ENCODE measurements around the gene RBM8A.

The RBM8A gene

GRCh38 chr1:145912128-145912641, 15.1 kb downstream of the RBM8A start:
- no peak for DNase-seq

GRCh38 chr1:145908653-145909052, 18.6 kb downstream of the RBM8A start:
- no peak for DNase-seq

GRCh38 chr1:145906954-145907753, 20.1 kb downstream of the RBM8A start:
- no peak for DNase-seq

DNA sequence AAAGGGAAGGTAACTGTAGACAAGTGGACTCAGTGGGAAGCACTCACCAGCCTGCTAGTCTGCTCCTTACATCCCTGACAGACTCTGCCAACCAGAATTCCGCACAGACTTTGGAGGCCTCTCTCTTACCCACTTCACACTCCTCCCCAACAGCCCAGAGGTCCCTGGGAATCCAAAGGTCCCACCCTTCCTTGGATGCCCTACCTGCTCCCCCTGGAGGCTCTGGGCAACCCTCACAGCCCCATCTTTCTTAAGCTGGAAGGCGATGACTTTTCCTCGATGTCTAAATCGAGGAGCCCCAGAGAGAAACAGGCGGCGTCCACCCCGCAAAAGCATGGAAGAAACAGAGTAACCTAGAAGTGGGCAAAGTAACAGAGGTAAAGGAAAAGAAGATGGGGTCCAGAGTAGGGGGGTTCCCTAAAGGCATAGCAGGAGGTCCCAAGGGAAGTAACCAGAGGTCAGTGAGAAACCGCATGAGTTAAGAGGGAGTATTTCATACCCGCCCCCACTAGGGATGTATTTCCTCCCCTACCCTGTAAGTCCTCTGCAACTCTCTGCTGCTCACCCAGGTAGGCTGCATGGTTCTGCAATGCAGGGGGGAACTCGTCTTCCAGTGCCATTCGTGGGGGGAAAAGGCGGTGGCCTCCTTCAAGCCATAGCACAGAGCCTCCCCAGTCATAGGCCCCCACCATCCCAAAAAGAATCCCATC, 25.8 kb downstream of the RBM8A start:
- no peak for DNase-seq

- no peak for DNase-seq
Measured at GRCh38 chr1:145898756-145899155, 28.5 kb downstream of the RBM8A start.

GRCh38 chr1:145897969-145898368, 29.3 kb downstream of the RBM8A start:
- no peak for DNase-seq

- DNase-seq: no peak
Measured at GRCh38 chr1:145895471-145895870, 31.8 kb downstream of the RBM8A start.

GRCh38 chr1:145893306-145894055, 33.8 kb downstream of the RBM8A start:
- DNase-seq: no peak

DNA sequence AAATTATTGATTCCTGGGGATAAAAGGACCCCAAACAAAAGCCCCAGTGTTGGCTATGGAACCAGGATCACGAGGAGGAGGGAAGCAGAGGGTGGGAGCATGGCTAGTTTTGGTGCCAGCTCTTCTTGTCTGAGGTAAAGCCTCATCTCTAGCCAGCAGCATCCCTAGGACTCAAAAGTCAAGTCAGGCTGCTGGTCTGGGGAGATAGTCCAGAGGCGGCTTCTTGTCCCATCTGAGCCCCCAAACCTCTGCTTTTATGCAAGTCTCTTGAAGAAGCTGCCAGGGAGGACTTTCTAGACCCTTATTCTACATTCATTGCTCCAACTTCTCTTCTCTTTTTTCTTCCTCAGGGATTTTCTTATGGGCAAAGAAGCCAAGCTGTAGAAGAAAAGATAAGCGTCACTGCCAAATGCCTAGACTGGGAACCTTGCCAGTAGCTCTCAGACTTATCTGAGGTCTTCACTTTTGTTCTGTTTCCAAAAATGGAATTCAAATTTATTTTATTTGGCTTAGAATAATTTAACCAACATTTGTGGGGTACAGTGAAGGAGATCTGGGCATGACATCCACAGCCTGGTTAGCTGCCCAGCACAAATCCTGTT, 34.7 kb downstream of the RBM8A start:
- DNase-seq: peak; percentile 93

GRCh38 chr1:145891587-145892485, 35.4 kb downstream of the RBM8A start:
- peak; percentile 84 for DNase-seq

- no peak for DNase-seq
Measured at GRCh38 chr1:145891143-145891542, 36.1 kb downstream of the RBM8A start.

- DNase-seq: no peak
Measured at GRCh38 chr1:145889722-145890121, 37.6 kb downstream of the RBM8A start.

- DNase-seq: no peak
Measured at GRCh38 chr1:145887631-145888030, 39.7 kb downstream of the RBM8A start.

- no peak for DNase-seq
Measured at GRCh38 chr1:145886816-145887215, 40.5 kb downstream of the RBM8A start.

DNA sequence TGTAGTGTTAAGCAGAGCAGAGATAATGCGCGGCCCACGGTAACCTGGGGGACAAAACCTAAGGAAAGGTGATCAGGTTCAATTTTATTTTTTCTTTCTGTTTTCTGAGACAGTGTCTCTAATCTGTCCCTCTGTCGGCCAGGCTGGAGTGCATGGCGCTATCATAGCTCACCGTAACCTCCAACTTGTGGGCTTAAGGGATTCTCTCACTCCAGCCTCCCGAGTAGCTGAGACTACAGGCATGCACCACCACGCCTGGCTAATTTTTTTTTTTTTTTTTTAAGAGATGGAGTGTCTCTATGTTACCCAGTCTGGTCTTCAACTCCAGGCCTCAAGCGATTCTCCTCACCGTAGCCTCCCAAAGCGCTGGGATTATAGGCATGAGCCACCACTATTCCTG, 40.9 kb downstream of the RBM8A start:
- DNase-seq: no peak

DNA sequence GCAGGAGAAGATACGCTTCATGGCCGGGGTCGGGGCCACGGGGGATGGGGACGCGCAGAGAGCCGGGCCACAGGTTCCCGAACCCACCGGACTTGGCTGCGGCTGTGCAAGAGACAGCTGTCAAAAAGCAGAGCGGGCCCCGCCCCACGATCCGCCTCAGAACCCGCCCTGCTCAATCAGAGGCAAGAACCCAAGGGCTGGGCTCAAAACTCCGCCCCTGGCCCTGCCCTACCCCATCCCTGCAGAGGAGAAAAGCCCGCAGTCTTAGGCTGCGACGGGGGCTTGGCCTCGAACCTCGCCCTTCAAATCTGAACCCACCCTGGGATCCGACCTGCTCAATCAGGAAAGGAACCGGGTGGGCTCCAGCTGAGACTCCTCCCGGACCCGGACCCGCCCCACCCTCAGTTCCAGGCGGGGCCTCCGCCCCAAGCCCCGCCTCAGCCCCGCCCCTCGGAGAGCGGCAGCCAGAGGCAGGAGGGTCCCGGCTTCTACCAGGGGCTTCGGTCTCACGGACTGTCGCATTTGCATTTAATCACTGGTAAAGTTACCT, 41.5 kb downstream of the RBM8A start, which contains the start of gene ANKRD35:
ANKRD35 (minus strand) TSS at position 129 of the 550 bp plus-strand sequence; CDS start at position 21, 108 bp downstream.
- DNase-seq: peak; percentile 94

DNA sequence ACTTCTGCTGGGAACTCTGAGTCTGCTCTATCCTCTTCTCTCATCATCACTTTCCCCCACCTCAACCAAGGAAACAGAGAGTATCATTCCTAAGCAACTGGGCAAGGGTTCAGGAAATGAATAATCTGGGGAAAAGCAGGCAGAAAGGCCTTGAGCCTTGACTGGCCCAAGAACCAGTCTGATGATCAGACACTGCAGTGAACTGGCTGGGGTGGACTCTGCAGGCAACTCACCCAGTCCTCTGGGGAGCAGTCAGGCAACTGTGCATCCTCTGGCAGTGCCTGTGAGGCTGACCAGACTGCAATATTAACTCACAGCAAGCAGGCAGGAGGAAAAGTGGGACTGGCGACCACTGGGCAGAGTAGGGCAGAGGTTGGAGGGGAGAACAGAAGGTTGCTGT, 42.6 kb downstream of the RBM8A start:
- no peak for DNase-seq

GRCh38 chr1:145879775-145880174, 47.5 kb downstream of the RBM8A start:
- peak; percentile 49 for DNase-seq

DNA sequence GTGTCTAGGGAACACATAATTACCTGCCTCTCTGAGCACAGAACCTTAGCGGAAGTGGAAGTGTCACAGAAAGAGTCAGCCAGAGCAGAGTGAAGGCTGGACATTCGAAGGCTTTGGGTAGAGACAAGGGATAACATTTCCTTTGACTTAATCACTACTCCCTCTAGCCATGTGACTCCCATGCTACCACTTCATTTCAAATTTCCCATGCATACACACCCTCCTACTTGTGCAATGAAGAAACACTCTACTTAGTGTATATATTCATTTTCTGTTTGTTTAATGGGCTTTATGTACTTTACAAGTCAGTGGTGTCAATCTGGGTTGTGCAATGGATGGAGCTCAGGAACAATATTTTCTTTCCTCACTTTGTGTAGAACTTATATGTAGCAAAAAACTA, 48.6 kb downstream of the RBM8A start:
- DNase-seq: no peak

GRCh38 chr1:145877923-145878486, 49.3 kb downstream of the RBM8A start:
- DNase-seq: no peak

DNA sequence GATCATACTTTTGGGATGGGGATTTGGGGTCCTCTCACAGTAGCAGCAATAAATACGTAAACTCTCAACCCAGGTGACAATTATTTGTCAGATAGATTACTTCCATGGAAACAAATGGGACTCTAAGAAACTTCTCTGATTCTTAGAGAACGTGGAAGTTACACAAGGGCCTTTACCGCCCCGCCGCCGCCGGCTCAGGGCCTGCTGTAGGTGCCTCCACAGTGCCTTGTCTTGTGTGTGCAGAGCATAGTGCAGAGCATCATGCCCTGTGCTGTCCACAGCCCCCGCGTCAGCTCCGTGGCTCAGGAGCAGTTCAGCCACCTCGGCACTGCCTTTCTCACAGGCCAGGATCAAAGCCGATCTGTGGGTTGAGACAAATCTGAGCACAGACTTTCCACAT, 52.6 kb downstream of the RBM8A start:
- DNase-seq: no peak

Measured in hematopoietic multipotent progenitor cell treated with erythropoietin and hydrocortisone succinate and interleukin-3 and kit ligand, for 6 days (in vitro differentiated cells).